HepG2 (cell line): ENCODE data around the gene TTPAL. TPM values are rescaled to one million over a fixed set of nuclear protein-coding genes. Genes with fewer than 3 reads are reported as not detected.
A peak's percentile ranks its signal among the peaks of the same experiment; 100 is the strongest.

Experiments used
- AGO1 ChIP-seq: fragments of 200-400 bp; formaldehyde crosslinking; IDR thresholded peaks from 2 replicates; pipeline ENCODE4 v1.6.1; 2017; ENCODE audit warnings: mild to moderate bottlenecking, low read depth, low read length, moderate library complexity; ENCODE audit not compliant: poor library complexity, severe bottlenecking
- ATM ChIP-seq: fragments of 450-650 bp; IDR thresholded peaks from 2 replicates; pipeline ENCODE4 v1.7.1; 2017; ENCODE audit warnings: mild to moderate bottlenecking, borderline replicate concordance
- GTF3A ChIP-seq: sonication (generic); formaldehyde crosslinking; conservative IDR thresholded peaks from 2 replicates; pipeline ENCODE4 v1.4.0; 2020; ENCODE audit warnings: mild to moderate bottlenecking, missing genetic modification reagents
- IRF2 ChIP-seq: IDR thresholded peaks from 2 replicates; pipeline ENCODE4 v1.6.1; 2018; ENCODE audit warnings: missing genetic modification reagents, missing compliant biosample characterization
- KDM2A ChIP-seq: sonication (generic); formaldehyde crosslinking; IDR thresholded peaks from 2 replicates; pipeline ENCODE4 v1.4.0; 2020; ENCODE audit warnings: low read depth, missing genetic modification reagents, borderline replicate concordance
- MIER2 ChIP-seq: IDR thresholded peaks from 2 replicates; pipeline ENCODE4 v1.6.1; 2016; ENCODE audit warnings: missing biosample characterization, missing genetic modification reagents
- NCOA1 ChIP-seq: sonication (generic); formaldehyde crosslinking; IDR thresholded peaks from 2 replicates; pipeline ENCODE4 v1.9.0; 2021; ENCODE audit warnings: missing genetic modification reagents
- SALL2 ChIP-seq: sonication (generic); formaldehyde crosslinking; IDR thresholded peaks from 2 replicates; pipeline ENCODE4 v1.8.1; 2023; ENCODE audit warnings: mild to moderate bottlenecking, missing genetic modification reagents, inconsistent platforms
- ZNF33A ChIP-seq: sonication (generic); formaldehyde crosslinking; IDR thresholded peaks from 2 replicates; pipeline ENCODE4 v1.5.1; 2020; ENCODE audit warnings: missing genetic modification reagents, mild to moderate bottlenecking, moderate library complexity, borderline replicate concordance
- ZNF546 ChIP-seq: sonication (generic); formaldehyde crosslinking; conservative IDR thresholded peaks from 2 replicates; pipeline ENCODE4 v1.8.1; 2023; ENCODE audit warnings: mild to moderate bottlenecking, missing genetic modification reagents
- ZNF792 ChIP-seq: IDR thresholded peaks from 2 replicates; pipeline ENCODE4 v1.6.1; 2016
- ZZZ3 ChIP-seq: sonication (generic); formaldehyde crosslinking; IDR thresholded peaks from 2 replicates; pipeline ENCODE4 v1.4.0; 2020; ENCODE audit warnings: missing genetic modification reagents, mild to moderate bottlenecking, borderline replicate concordance
- polyA plus RNA-seq, 8 experiments: library from polyadenylated mRNA; depleted of rRNA in 3 of 8; stranded (reverse) in 7 of 8; unstranded in 1 of 8; fragments of >200 nt; fragmentation: Illumina TruSeq in 4 of 8; extraction: Trizol in 4 of 8; gene quantifications; 2 replicates each; pipeline versions ENCODE4 v1.2.1 to v1.2.3, GENCODE V29; 2011 to 2016; ENCODE audit warnings: low read depth in 4 of 8, missing spikeins in 1 of 8, mixed read lengths in 1 of 8; ENCODE audit not compliant: insufficient read depth in 1 of 8
- total RNA-seq, 5 experiments: library from RNA; depleted of rRNA; stranded (reverse); fragments of >200 nt; fragmentation: Illumina TruSeq; extraction: Trizol; gene quantifications; 2 replicates each; pipeline ENCODE4 v1.2.3, GENCODE V29; 2016; ENCODE audit warnings: low read depth in 1 of 5
- TF ChIP-seq, protein P1 (sequence below), 2 experiments: sonication (generic) in 1 of 2; formaldehyde crosslinking in 1 of 2; IDR thresholded peaks; 2 replicates each; pipeline versions ENCODE4 v1.4.0 to v1.6.1; 2018 to 2020; ENCODE audit warnings: missing genetic modification reagents in 2 of 2, borderline replicate concordance in 1 of 2, low read depth in 1 of 2, mild to moderate bottlenecking in 1 of 2, missing biosample characterization in 1 of 2
- TF ChIP-seq, protein P2 (sequence below): sonication (generic); formaldehyde crosslinking; IDR thresholded peaks from 2 replicates; pipeline ENCODE4 v1.8.0; 2022; ENCODE audit warnings: missing genetic modification reagents, low read depth, mild to moderate bottlenecking, borderline replicate concordance
- TF ChIP-seq, protein P3 (sequence below): sonication (generic); formaldehyde crosslinking; IDR thresholded peaks from 2 replicates; pipeline ENCODE4 v1.9.0; 2021; ENCODE audit warnings: mild to moderate bottlenecking, missing genetic modification reagents
- TF ChIP-seq, protein P4 (sequence below): sonication (generic); formaldehyde crosslinking; IDR thresholded peaks from 2 replicates; pipeline ENCODE4 v1.8.1; 2023; ENCODE audit warnings: mild to moderate bottlenecking, missing genetic modification reagents
- TF ChIP-seq, protein P5 (sequence below): sonication (generic); formaldehyde crosslinking; IDR thresholded peaks from 2 replicates; pipeline ENCODE4 v1.5.0; 2020; ENCODE audit warnings: missing genetic modification reagents

The TTPAL gene
- total and polyA plus RNA-seq, 2 of the 13 experiments (the other 11 are each of a cell fraction or from before 2014, with no cell fraction given) = 4.3 to 18.8 TPM

DNA sequence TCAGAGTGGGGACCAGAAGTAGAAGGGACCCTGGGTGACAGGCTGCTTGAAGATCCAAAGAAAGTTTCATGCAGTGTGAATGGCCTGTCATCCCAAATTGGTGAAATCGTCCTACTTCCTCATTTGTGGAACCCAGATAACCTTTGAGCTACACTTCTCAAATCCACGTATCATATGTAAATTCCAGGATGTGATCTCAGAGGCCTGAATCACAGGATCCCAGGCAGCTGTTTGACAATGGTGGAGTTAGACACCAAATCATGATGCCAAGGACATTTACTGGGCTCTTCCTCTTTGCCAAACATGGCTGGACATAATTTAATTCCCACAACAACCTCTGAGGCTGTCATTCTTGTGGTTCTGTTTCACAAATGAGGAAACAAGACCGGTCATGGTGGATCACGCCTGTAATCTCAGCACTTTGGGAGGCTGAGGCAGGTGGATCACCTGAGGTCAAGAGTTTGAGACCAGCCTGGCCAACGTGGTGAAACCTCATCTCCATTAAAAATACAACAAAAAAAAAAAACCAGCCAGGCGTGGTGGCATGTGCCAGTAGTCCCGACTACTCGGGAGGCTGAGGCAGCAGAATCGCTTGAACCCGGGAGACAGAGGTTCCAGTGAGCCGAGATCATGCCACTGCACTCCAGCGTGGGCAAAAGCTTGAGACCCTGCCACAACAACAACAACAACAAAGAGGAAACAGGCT lies 39.9 kb upstream of the TTPAL start (continued):
- TF ChIP-seq, protein P1, sequence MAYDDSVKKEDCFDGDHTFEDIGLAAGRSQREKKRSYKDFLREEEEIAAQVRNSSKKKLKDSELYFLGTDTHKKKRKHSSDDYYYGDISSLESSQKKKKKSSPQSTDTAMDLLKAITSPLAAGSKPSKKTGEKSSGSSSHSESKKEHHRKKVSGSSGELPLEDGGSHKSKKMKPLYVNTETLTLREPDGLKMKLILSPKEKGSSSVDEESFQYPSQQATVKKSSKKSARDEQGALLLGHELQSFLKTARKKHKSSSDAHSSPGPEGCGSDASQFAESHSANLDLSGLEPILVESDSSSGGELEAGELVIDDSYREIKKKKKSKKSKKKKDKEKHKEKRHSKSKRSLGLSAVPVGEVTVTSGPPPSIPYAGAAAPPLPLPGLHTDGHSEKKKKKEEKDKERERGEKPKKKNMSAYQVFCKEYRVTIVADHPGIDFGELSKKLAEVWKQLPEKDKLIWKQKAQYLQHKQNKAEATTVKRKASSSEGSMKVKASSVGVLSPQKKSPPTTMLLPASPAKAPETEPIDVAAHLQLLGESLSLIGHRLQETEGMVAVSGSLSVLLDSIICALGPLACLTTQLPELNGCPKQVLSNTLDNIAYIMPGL (CRISPR knock-in tag; IDR thresholded peaks at IDR 0.05; ENCODE audit: borderline replicate concordance in 1 of 2, low read depth in 1 of 2) = no peak
- TF ChIP-seq, protein P2, sequence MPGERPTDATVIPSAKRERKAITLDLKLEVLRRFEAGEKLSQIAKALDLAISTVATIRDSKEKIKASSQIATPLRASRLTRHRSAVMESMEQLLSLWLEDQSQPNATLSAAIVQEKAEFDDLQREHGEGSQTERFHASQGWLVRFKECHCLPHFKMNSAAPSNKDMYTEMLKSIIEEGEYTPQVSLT = no peak
- TF ChIP-seq AGO1 = no peak
- 0 out of 2 replicates have a peak, but pooled peaks have one; percentile 21 for TF ChIP-seq IRF2 (CRISPR knock-in tag)
- TF ChIP-seq SALL2 (CRISPR knock-in tag) = no peak
- TF ChIP-seq, protein P3, sequence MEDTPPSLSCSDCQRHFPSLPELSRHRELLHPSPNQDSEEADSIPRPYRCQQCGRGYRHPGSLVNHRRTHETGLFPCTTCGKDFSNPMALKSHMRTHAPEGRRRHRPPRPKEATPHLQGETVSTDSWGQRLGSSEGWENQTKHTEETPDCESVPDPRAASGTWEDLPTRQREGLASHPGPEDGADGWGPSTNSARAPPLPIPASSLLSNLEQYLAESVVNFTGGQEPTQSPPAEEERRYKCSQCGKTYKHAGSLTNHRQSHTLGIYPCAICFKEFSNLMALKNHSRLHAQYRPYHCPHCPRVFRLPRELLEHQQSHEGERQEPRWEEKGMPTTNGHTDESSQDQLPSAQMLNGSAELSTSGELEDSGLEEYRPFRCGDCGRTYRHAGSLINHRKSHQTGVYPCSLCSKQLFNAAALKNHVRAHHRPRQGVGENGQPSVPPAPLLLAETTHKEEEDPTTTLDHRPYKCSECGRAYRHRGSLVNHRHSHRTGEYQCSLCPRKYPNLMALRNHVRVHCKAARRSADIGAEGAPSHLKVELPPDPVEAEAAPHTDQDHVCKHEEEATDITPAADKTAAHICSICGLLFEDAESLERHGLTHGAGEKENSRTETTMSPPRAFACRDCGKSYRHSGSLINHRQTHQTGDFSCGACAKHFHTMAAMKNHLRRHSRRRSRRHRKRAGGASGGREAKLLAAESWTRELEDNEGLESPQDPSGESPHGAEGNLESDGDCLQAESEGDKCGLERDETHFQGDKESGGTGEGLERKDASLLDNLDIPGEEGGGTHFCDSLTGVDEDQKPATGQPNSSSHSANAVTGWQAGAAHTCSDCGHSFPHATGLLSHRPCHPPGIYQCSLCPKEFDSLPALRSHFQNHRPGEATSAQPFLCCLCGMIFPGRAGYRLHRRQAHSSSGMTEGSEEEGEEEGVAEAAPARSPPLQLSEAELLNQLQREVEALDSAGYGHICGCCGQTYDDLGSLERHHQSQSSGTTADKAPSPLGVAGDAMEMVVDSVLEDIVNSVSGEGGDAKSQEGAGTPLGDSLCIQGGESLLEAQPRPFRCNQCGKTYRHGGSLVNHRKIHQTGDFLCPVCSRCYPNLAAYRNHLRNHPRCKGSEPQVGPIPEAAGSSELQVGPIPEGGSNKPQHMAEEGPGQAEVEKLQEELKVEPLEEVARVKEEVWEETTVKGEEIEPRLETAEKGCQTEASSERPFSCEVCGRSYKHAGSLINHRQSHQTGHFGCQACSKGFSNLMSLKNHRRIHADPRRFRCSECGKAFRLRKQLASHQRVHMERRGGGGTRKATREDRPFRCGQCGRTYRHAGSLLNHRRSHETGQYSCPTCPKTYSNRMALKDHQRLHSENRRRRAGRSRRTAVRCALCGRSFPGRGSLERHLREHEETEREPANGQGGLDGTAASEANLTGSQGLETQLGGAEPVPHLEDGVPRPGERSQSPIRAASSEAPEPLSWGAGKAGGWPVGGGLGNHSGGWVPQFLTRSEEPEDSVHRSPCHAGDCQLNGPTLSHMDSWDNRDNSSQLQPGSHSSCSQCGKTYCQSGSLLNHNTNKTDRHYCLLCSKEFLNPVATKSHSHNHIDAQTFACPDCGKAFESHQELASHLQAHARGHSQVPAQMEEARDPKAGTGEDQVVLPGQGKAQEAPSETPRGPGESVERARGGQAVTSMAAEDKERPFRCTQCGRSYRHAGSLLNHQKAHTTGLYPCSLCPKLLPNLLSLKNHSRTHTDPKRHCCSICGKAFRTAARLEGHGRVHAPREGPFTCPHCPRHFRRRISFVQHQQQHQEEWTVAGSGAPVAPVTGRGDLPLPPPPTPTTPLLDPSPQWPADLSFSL (CRISPR knock-in tag) = 0 out of 2 replicates have a peak, but pooled peaks have one; percentile 24
- TF ChIP-seq NCOA1 (CRISPR knock-in tag) = 0 out of 2 replicates have a peak, but pooled peaks have one; percentile 30
- TF ChIP-seq KDM2A (CRISPR knock-in tag) = no peak
- TF ChIP-seq, protein P4, sequence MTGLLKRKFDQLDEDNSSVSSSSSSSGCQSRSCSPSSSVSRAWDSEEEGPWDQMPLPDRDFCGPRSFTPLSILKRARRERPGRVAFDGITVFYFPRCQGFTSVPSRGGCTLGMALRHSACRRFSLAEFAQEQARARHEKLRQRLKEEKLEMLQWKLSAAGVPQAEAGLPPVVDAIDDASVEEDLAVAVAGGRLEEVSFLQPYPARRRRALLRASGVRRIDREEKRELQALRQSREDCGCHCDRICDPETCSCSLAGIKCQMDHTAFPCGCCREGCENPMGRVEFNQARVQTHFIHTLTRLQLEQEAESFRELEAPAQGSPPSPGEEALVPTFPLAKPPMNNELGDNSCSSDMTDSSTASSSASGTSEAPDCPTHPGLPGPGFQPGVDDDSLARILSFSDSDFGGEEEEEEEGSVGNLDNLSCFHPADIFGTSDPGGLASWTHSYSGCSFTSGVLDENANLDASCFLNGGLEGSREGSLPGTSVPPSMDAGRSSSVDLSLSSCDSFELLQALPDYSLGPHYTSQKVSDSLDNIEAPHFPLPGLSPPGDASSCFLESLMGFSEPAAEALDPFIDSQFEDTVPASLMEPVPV (CRISPR knock-in tag) = peak; percentile 35; the same call in 1 of the 2 replicates
- TF ChIP-seq GTF3A (CRISPR knock-in tag) = no peak
- TF ChIP-seq ZNF33A (CRISPR knock-in tag) = no peak
- no peak for TF ChIP-seq ATM
- no peak for TF ChIP-seq ZNF792
- TF ChIP-seq ZNF546 = no peak
- no peak for TF ChIP-seq ZZZ3
- peak; percentile 59; the same call in 1 of the 2 replicates for TF ChIP-seq MIER2 (CRISPR knock-in tag)
- TF ChIP-seq, protein P5, sequence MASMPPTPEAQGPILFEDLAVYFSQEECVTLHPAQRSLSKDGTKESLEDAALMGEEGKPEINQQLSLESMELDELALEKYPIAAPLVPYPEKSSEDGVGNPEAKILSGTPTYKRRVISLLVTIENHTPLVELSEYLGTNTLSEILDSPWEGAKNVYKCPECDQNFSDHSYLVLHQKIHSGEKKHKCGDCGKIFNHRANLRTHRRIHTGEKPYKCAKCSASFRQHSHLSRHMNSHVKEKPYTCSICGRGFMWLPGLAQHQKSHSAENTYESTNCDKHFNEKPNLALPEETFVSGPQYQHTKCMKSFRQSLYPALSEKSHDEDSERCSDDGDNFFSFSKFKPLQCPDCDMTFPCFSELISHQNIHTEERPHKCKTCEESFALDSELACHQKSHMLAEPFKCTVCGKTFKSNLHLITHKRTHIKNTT (CRISPR knock-in tag) = no peak
